GM12878 (cell line): ENCODE data around the gene CCDC54. TPM values are rescaled to one million over a fixed set of nuclear protein-coding genes. Genes with fewer than 3 reads are reported as not detected.

Experiments used
- ATAC-seq: fragments of 200-7000 bp; cut with Tn5 transposase; 3 replicates; pipeline ENCODE4 v1.9.1; 2020; ENCODE audit warnings: mild to moderate bottlenecking, moderate library complexity
- BruUV-seq: library from RNA; stranded (reverse); fragments of 400-500 nt; replicated peaks from 2 replicates; lab custom pipeline; 2021; lab: Mats Ljungman, UMichigan
- CTCF ChIA-PET: fragments of 300-600 bp; sonication (Branson Sonifier 250); formaldehyde crosslinking; extraction: SDS; loops from one replicate; lab custom pipeline; 2021; ENCODE audit warnings: inconsistent platforms; lab: Yijun Ruan, JAX
- POLR2A ChIA-PET: fragments of 350-600 bp; formaldehyde crosslinking; extraction: SDS; loops from one replicate; lab custom pipeline; 2021; ENCODE audit warnings: inconsistent platforms; lab: Charles Lee
- RAD21 ChIA-PET: fragments of 300-600 bp; sonication (Branson Sonifier 250); formaldehyde crosslinking; loops from one replicate; lab custom pipeline; 2023; ENCODE audit warnings: antibody characterized with exemption; ENCODE audit not compliant: unreplicated experiment; lab: Charles Lee
- SMC1A ChIA-PET: fragments of 300-600 bp; sonication (Branson Sonifier 250); formaldehyde crosslinking; loops from one replicate; lab custom pipeline; 2023; ENCODE audit not compliant: unreplicated experiment, uncharacterized antibody; lab: Charles Lee
- DNase-seq: peaks from one replicate; pipeline ENCODE4 v3.0.0-alpha.2; 2011; ENCODE audit warnings: low read depth, low spot score
- FAIRE-seq: peaks from 3 replicates; lab custom pipeline; 2011; peaks lifted over from hg19 to GRCh38; lab: Jason Lieb, UNC
- H2AFZ ChIP-seq: 2 replicates; pipeline ENCODE4 v1.6.0; 2011; ENCODE audit warnings: low read depth, low read length, control low read depth; ENCODE audit not compliant: control insufficient read depth
- H3K27ac ChIP-seq: 2 replicates; pipeline ENCODE4 v1.5.1; 2011; ENCODE audit warnings: control low read depth; ENCODE audit not compliant: control insufficient read depth, insufficient read depth
- H3K27me3 ChIP-seq, 2 experiments: replicated peaks in 1 of 2; 2 replicates each; pipeline versions ENCODE4 v1.6.0 to v1.6.1; 2011; ENCODE audit warnings: low read length in 1 of 2; ENCODE audit not compliant: control insufficient read depth in 2 of 2, insufficient read depth in 2 of 2
- H3K36me3 ChIP-seq, 2 experiments: 2 replicates each; pipeline ENCODE4 v1.5.1; 2011; ENCODE audit warnings: low read length in 1 of 2; ENCODE audit not compliant: control insufficient read depth in 2 of 2, insufficient read depth in 2 of 2
- H3K4me1 ChIP-seq: 2 replicates; pipeline ENCODE4 v1.6.1; 2011; ENCODE audit warnings: mild to moderate bottlenecking, low read length, moderate library complexity, mixed read lengths; ENCODE audit not compliant: control insufficient read depth, insufficient read depth
- H3K4me2 ChIP-seq: 2 replicates; pipeline ENCODE4 v1.6.0; 2011; ENCODE audit warnings: control low read depth; ENCODE audit not compliant: control insufficient read depth, insufficient read depth
- H3K4me3 ChIP-seq: fragments of 200-600 bp; sonication (generic); 2 replicates; pipeline ENCODE4 v1.5.1; 2016
- H3K79me2 ChIP-seq: 2 replicates; pipeline ENCODE4 v1.6.0; 2011; ENCODE audit warnings: low read length; ENCODE audit not compliant: control insufficient read depth, insufficient read depth
- H3K9ac ChIP-seq: 2 replicates; pipeline ENCODE4 v1.8.0; 2011; ENCODE audit warnings: low read length, control low read depth, mixed read lengths; ENCODE audit not compliant: control insufficient read depth, insufficient read depth
- H3K9me3 ChIP-seq: replicated peaks from 3 replicates; pipeline ENCODE4 v1.5.1; 2011; ENCODE audit warnings: mild to moderate bottlenecking, low read length; ENCODE audit not compliant: control insufficient read depth, insufficient read depth
- H4K20me1 ChIP-seq: 2 replicates; pipeline ENCODE4 v1.6.0; 2011; ENCODE audit not compliant: control insufficient read depth, insufficient read depth
- ASH2L ChIP-seq: fragments of 300-600, 200-600 bp; sonication (generic); IDR thresholded peaks from 2 replicates; pipeline ENCODE4 v1.6.1; 2017; ENCODE audit warnings: low read depth, mild to moderate bottlenecking, borderline replicate concordance
- BRCA1 ChIP-seq: IDR thresholded peaks from 2 replicates; pipeline ENCODE4 v1.6.1; 2011; ENCODE audit warnings: low read depth, low read length, improper control_type of control experiment
- CEBPZ ChIP-seq: fragments of 150-350 bp; IDR thresholded peaks from 2 replicates; pipeline ENCODE4 v1.6.1; 2016; ENCODE audit warnings: low read depth, low read length
- IRF4 ChIP-seq: IDR thresholded peaks from 2 replicates; pipeline ENCODE4 v1.6.1; 2011; ENCODE audit warnings: low read depth, low read length
- KDM1A ChIP-seq: fragments of 200-600 bp; sonication (generic); IDR thresholded peaks from 2 replicates; pipeline ENCODE4 v1.6.1; 2016; ENCODE audit warnings: borderline replicate concordance
- MYB ChIP-seq: fragments of 150-350 bp; IDR thresholded peaks from 2 replicates; pipeline ENCODE4 v1.6.1; 2014; ENCODE audit warnings: mild to moderate bottlenecking, low read depth, low read length, borderline replicate concordance
- ZNF217 ChIP-seq: fragments of 450-650 bp; IDR thresholded peaks from 2 replicates; pipeline ENCODE4 v1.6.1; 2017; ENCODE audit warnings: antibody characterized with exemption, mild to moderate bottlenecking
- ZNF687 ChIP-seq: fragments of 450-650 bp; IDR thresholded peaks from 2 replicates; pipeline ENCODE4 v1.6.1; 2017; ENCODE audit warnings: mild to moderate bottlenecking, moderate library complexity
- WGBS: methylation state at CpG from one replicate; pipeline ENCODE4 v1.1.6; 2016; ENCODE audit warnings: low lambda C conversion rate; ENCODE audit not compliant: insufficient replicate concordance, insufficient coverage; ENCODE audit errors: missing lambda C conversion rate; 5-methylcytosine and 5-hydroxymethylcytosine counted together
- in situ Hi-C: fragments of 300-500 bp; cut with MboI; formaldehyde crosslinking; loops from 9 replicates; pipeline ENCODE4 v1.14.3; 2018; ENCODE audit warnings: mixed read lengths
- intact Hi-C: fragments of 100-400 bp; cut with micrococcal nuclease; formaldehyde crosslinking; loops from one replicate; pipeline ENCODE4 v1.14.2; 2022; ENCODE audit not compliant: unreplicated experiment
- polyA plus RNA-seq, 11 experiments: library from polyadenylated mRNA; depleted of rRNA in 4 of 11; unstranded in 6 of 11; stranded (reverse) in 5 of 11; fragments of >200 nt; fragmentation: Nextera tagmentation in 4 of 11; fragmentation: Illumina TruSeq in 1 of 11; extraction: Ambion mirVana in 4 of 11; extraction: Trizol in 1 of 11; gene quantifications; 1 replicate in 1 of 11; 2 replicates in 10 of 11; pipeline versions ENCODE4 v1.2.1 to v1.2.3, GENCODE V29; 2011 to 2016; ENCODE audit warnings: inconsistent platforms in 2 of 11, missing spikeins in 2 of 11, low read depth in 1 of 11
- total RNA-seq, 4 experiments: library from RNA; depleted of rRNA in 3 of 4; stranded (reverse); fragments of >200 nt in 3 of 4; fragmentation: Illumina TruSeq in 1 of 4; extraction: Trizol in 1 of 4; gene quantifications; 2 replicates each; pipeline versions ENCODE4 v1.2.1 to v1.2.3, GENCODE V29; 2013 to 2021

CCDC54 gene
- total and polyA plus RNA-seq, 10 of the 15 experiments (the other 5 are each of a cell fraction or from before 2014, with no cell fraction given) = not detected

- Histone ChIP-seq H4K20me1 (no peaks in the 10 kb centered on the region), H3K4me2 (no peak overlapping the region), H3K27me3 (peaks cover 0 to 1% of the 10 kb centered on the region in 2 experiments; a peak in 1 of 4 replicates), H3K4me1 (no peaks in the 10 kb centered on the region), H2AFZ (no peak overlapping the region), H3K4me3 (no peak overlapping the region), H3K9ac (no peak overlapping the region), H3K27ac (no peak overlapping the region)
- ATAC-seq = no peak
- FAIRE-seq = no peak
- CTCF ChIA-PET = interaction anchor here (1.2 to 3.0 kb wide), 5 partner anchors 12 to 179 kb away, joined by 3 to 20 read pairs (median 4); no protein-coding TSS in a partner anchor
- BruUV-seq = no TSS peak
- POLR2A ChIA-PET = no interaction called here
- RAD21 ChIA-PET = no interaction called here
- SMC1A ChIA-PET = interaction anchor here (0.6 to 2.1 kb wide), 2 partner anchors 9 to 1712 kb away, joined by 3 to 9 read pairs; no protein-coding TSS in a partner anchor
- WGBS = 0% methylated on average over 2 of the region's 2 CpGs
- TF ChIP-seq MYB (no peak), ZNF217 (no peak), ASH2L (no peak), IRF4 (no peak)
- TF ChIP-seq, all 136 proteins: peak for 0
- Histone ChIP-seq H3K9me3 (no peaks in the 10 kb centered on the region; the same call in 2 of the 3 replicates), H3K36me3 (no peaks in the 10 kb centered on the region), H3K79me2 (no peaks in the 10 kb centered on the region)
- intact Hi-C loops = no loop called here
- no peak for DNase-seq
- in situ Hi-C loops = no loop called here
Observed at GRCh38 chr3:107409365-107409764, 32.1 kb downstream of the CCDC54 start.

DNA sequence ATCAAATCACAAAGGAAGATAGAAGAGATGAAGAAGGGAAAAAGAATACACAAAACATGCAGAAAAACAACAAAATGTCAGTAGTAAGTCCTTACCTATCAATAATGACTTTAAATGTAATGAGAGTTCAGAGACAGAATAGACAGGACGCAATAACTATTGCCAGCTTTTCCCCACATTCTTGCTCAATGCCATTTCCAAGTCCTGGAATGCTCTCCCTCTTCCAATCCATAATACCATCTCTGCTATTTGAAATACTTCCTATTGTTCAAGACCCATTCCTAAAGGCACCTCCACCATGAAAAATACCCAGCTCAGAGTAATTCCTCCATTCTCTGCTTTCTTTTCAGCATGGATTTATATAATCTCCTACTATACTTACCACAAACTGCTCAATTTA is 33.4 kb downstream of the CCDC54 start:
- Histone ChIP-seq H3K4me3 (no peak overlapping the region), H3K9ac (no peak overlapping the region), H3K36me3 (no peaks in the 10 kb centered on the region), H3K4me2 (no peak overlapping the region), H3K27me3 (0 out of 4 replicates have a peak, but pooled peaks cover 0 to 1% of the 10 kb centered on the region in 2 experiments), H3K4me1 (no peaks in the 10 kb centered on the region), H2AFZ (no peak overlapping the region), H3K9me3 (no peaks in the 10 kb centered on the region; the same call in 2 of the 3 replicates), H3K79me2 (no peaks in the 10 kb centered on the region), H4K20me1 (no peaks in the 10 kb centered on the region), H3K27ac (no peak overlapping the region)
- ChIA-PET POLR2A (no interaction called here), RAD21 (no interaction called here), CTCF (interaction anchor here (1.2 to 3.0 kb wide), 3 partner anchors 11 to 138 kb away, joined by 4 to 20 read pairs (median 11); no protein-coding TSS in a partner anchor), SMC1A (interaction anchor here (1.2 to 2.1 kb wide), 2 partner anchors 9 to 10 kb away, joined by 3 to 9 read pairs; no protein-coding TSS in a partner anchor)
- in situ Hi-C loops (no loop called here), intact Hi-C loops (no loop called here)
- no peak for FAIRE-seq
- BruUV-seq = no TSS peak
- 36% methylated on average over 1 of the region's 1 CpG for WGBS
- DNase-seq = no peak
- ATAC-seq = no peak
- no peak for TF ChIP-seq BRCA1
- TF ChIP-seq ZNF687 = no peak
- TF ChIP-seq CEBPZ = no peak
- TF ChIP-seq KDM1A = no peak
